Type B pancreatic cell (in vitro differentiated cells): ENCODE data around the gene MAP2. TPM values are rescaled to one million over a fixed set of nuclear protein-coding genes. Genes with fewer than 3 reads are reported as not detected.

Source experiments
- DNase-seq: peaks from one replicate; pipeline ENCODE4 v3.0.0; 2021; ENCODE audit warnings: mixed read lengths; ENCODE audit not compliant: unreplicated experiment; ENCODE audit errors: extremely low spot score
- H3K27ac Mint-ChIP-seq: 2 replicates; pipeline ENCODE4 v1.8.0; 2021; ENCODE audit warnings: mild to moderate bottlenecking, mixed read lengths
- H3K27me3 Mint-ChIP-seq: 2 replicates; pipeline ENCODE4 v1.8.0; 2021; ENCODE audit warnings: mixed read lengths
- H3K36me3 Mint-ChIP-seq: 2 replicates; pipeline ENCODE4 v1.8.0; 2021; ENCODE audit warnings: mixed read lengths
- H3K4me1 Mint-ChIP-seq: one replicate; pipeline ENCODE4 v1.8.0; 2021; ENCODE audit warnings: mixed read lengths; ENCODE audit not compliant: unreplicated experiment
- H3K4me3 Mint-ChIP-seq: 2 replicates; pipeline ENCODE4 v1.8.0; 2021; ENCODE audit warnings: mild to moderate bottlenecking, mixed read lengths
- H3K9me3 Mint-ChIP-seq: 2 replicates; pipeline ENCODE4 v1.8.0; 2021; ENCODE audit warnings: mixed read lengths
- total RNA-seq: library from RNA; stranded (reverse); gene quantifications from 2 replicates; pipeline ENCODE4 v1.2.1, GENCODE V29; 2021; ENCODE audit warnings: low replicate concordance
- TF ChIP-seq, protein P1 (sequence below): fragments of 200-600 bp; sonication (generic); conservative IDR thresholded peaks from 2 replicates; pipeline ENCODE4 v1.5.0; 2021; ENCODE audit warnings: antibody characterized with exemption, mild to moderate bottlenecking

Gene MAP2
- total RNA-seq, 1 donor from 2014 or later = 37.5 TPM

DNA sequence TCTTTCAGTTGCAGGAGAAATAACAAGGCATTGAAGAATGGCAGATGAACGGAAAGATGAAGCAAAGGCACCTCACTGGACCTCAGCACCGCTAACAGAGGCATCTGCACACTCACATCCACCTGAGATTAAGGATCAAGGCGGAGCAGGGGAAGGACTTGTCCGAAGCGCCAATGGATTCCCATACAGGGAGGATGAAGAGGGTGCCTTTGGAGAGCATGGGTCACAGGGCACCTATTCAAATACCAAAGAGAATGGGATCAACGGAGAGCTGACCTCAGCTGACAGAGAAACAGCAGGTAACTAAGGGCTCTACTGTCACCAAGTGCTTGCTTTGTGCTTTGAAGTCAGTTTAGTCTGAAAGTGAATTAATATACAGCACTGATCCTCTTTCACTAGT is 229.3 kb downstream of the MAP2 start:
- no peaks in the 10 kb centered on the region for H3K4me1 Mint-ChIP-seq
- H3K4me3 Mint-ChIP-seq = no peak overlapping the region
- no peak for DNase-seq
- H3K36me3 Mint-ChIP-seq = no peaks in the 10 kb centered on the region
- H3K27ac Mint-ChIP-seq = no peak overlapping the region
- TF ChIP-seq, protein P1, sequence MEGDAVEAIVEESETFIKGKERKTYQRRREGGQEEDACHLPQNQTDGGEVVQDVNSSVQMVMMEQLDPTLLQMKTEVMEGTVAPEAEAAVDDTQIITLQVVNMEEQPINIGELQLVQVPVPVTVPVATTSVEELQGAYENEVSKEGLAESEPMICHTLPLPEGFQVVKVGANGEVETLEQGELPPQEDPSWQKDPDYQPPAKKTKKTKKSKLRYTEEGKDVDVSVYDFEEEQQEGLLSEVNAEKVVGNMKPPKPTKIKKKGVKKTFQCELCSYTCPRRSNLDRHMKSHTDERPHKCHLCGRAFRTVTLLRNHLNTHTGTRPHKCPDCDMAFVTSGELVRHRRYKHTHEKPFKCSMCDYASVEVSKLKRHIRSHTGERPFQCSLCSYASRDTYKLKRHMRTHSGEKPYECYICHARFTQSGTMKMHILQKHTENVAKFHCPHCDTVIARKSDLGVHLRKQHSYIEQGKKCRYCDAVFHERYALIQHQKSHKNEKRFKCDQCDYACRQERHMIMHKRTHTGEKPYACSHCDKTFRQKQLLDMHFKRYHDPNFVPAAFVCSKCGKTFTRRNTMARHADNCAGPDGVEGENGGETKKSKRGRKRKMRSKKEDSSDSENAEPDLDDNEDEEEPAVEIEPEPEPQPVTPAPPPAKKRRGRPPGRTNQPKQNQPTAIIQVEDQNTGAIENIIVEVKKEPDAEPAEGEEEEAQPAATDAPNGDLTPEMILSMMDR = no peak
- H3K27me3 Mint-ChIP-seq = no peaks in the 10 kb centered on the region
- no peaks in the 10 kb centered on the region for H3K9me3 Mint-ChIP-seq

DNA sequence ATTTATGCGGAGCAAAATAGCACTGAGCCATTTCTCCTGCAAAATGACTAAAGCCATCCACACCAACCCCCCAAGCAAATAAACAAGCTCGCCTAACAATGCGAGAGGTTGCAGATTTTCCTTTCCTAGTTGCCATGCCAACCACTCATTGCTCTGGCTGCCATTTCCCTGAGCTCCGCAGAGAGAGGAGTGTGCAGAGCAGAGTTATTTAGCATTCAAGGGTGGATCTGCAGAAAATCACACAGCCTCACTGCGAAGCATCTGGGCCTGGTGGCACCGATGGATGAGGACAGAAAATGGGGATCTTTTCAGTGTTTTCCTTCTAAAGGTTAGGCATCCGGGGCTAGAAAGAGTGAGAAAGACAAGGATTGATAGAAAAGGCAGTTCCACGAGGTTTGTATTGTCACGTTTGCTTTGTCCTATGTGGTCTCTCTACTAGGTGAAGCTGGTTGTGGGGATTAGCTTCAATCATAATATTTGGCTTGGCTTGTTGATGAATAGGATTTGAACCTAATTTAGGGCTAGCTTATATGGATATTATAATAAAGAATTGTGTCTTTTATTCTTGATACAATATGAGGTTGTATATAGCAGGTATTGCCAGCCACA is 237.5 kb downstream of the MAP2 start:
- H3K9me3 Mint-ChIP-seq = no peaks in the 10 kb centered on the region
- TF ChIP-seq, protein P1 = no peak
- no peak overlapping the region for H3K27ac Mint-ChIP-seq
- peak overlapping the region; percentile 47 for H3K4me3 Mint-ChIP-seq
- H3K36me3 Mint-ChIP-seq = no peaks in the 10 kb centered on the region
- no peak for DNase-seq
- H3K27me3 Mint-ChIP-seq = no peaks in the 10 kb centered on the region
- H3K4me1 Mint-ChIP-seq = peaks cover 18% of the 10 kb centered on the region

DNA sequence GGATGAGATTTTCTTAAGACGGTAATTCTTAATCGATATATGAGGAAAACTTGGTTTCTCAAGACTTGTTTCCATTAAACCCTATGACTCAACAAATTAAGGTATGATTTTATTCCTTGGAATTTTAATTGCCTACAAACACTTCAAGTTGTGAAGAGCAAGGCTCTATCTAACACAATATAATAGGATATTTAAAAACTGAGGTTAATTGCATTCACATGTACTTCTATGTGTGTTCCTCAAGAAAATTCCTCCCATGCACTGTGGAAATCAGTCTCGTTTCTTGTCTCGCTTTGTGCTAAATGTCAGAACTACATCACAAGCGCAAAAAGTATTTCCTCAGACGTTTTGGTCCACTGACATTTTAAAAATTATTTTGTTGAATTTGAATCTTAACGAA is 238.2 kb downstream of the MAP2 start:
- no peaks in the 10 kb centered on the region for H3K27me3 Mint-ChIP-seq
- peaks cover 18% of the 10 kb centered on the region for H3K4me1 Mint-ChIP-seq
- H3K9me3 Mint-ChIP-seq = no peaks in the 10 kb centered on the region
- H3K27ac Mint-ChIP-seq = no peak overlapping the region
- TF ChIP-seq, protein P1 = no peak
- H3K36me3 Mint-ChIP-seq = no peaks in the 10 kb centered on the region
- no peak overlapping the region for H3K4me3 Mint-ChIP-seq
- no peak for DNase-seq

DNA sequence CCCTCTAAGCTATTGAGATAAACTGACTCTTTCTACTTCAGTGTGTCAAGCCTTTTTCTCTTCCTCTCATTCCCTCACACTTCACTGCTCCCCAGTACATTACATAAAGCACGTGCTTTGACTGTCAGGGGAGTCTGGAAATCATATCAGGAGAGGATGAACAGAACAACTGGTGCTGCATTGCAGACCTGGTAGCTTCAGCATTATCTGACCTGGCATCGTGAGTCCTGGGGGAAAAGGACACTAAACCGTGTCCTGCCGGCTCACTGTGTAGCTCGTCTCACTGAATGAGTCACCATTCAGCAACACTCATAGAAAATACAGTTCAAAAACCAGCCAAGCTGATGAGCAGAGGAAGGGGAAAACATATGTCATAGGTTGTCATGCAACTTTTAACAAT is 239.3 kb downstream of the MAP2 start:
- Mint-ChIP-seq H3K4me3 (no peak overlapping the region), H3K27me3 (no peaks in the 10 kb centered on the region), H3K9me3 (no peaks in the 10 kb centered on the region), H3K36me3 (no peaks in the 10 kb centered on the region), H3K4me1 (peaks cover 18% of the 10 kb centered on the region), H3K27ac (no peak overlapping the region)
- no peak for DNase-seq
- TF ChIP-seq, protein P1 = no peak

DNA sequence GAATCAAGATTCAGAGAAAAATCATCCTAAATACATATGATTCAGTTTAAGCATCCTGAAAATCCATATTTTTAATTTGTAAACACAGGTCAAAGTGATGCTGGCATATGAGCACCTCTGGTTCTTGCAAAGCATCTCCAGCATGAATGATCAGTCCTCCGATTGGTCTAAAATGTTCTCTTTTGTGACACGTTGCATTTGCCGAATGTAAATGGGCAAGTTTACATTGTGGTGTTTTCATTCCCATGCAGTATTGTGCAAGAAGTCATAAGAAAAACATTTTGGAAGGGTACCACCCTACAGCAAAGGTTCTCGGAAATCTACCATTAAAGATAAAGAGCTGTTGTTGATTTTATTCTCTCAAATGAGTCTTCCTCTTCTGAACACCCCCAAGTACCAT is 239.8 kb downstream of the MAP2 start:
- Mint-ChIP-seq H3K9me3 (no peaks in the 10 kb centered on the region), H3K27me3 (no peaks in the 10 kb centered on the region), H3K4me3 (no peak overlapping the region), H3K36me3 (no peaks in the 10 kb centered on the region), H3K27ac (no peak overlapping the region), H3K4me1 (peaks cover 18% of the 10 kb centered on the region)
- TF ChIP-seq, protein P1 = no peak
- DNase-seq = no peak

DNA sequence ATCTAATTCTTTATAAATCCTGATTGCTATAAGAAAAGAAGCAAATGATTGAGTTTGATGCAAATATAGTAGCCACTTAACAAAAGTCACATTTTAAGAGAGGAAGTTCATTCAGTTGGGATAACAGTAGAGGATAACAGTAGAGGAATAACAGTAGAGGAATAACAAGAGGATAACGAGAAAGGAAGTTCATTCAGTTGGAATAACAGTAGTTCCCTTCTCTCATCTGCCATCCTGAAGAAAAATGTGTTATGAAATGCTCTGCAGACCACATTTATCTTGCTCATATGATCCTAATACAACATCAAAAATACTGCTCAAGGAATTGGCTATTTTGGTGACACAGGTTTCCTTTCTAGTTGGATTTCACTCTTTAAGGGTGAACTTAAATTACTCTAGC is 242.4 kb downstream of the MAP2 start:
- TF ChIP-seq, protein P1 = no peak
- H3K36me3 Mint-ChIP-seq = no peaks in the 10 kb centered on the region
- DNase-seq = no peak
- H3K9me3 Mint-ChIP-seq = no peaks in the 10 kb centered on the region
- peaks cover 11% of the 10 kb centered on the region for H3K4me1 Mint-ChIP-seq
- no peak overlapping the region for H3K4me3 Mint-ChIP-seq
- H3K27me3 Mint-ChIP-seq = no peaks in the 10 kb centered on the region
- H3K27ac Mint-ChIP-seq = no peak overlapping the region
